Measurements from ENCODE around the gene DUSP10.

DUSP10 gene

GRCh38 chr1:221655766-221656305, 86.1 kb downstream of the DUSP10 start:
- no peak overlapping the region for H3K4me3 ChIP-seq (ENCODE audit: low read depth, low read length)
- ChIA-PET POLR2A (no interaction called here), CTCF (no interaction called here)
- no peak for DNase-seq (ENCODE audit: low read depth, low spot score)
- no peak for TF ChIP-seq CTCF (IDR thresholded peaks at IDR 0.05; ENCODE audit: insufficient read depth, low read length, missing control alignments)
